SU-DHL-6 (cell line): ENCODE results near the gene FBXO38.

Experiments used
- H2AFZ ChIP-seq: fragments of 200-600 bp; sonication (generic); 2 replicates; pipeline ENCODE4 v1.6.1; 2014; ENCODE audit warnings: low read depth, mild to moderate bottlenecking, moderate library complexity, mixed read lengths, antibody characterized with exemption, low read length; ENCODE audit not compliant: severe bottlenecking
- H3F3A ChIP-seq: fragments of 200-600 bp; shearing (Covaris generic); 2 replicates; pipeline ENCODE4 v1.6.0; 2016; ENCODE audit warnings: antibody characterized with exemption, mild to moderate bottlenecking; ENCODE audit not compliant: insufficient read depth
- H3K27ac ChIP-seq: fragments of 200-600 bp; sonication (generic); 2 replicates; pipeline ENCODE4 v1.5.1; 2016; ENCODE audit warnings: low read depth, mild to moderate bottlenecking, low read length, moderate library complexity, mixed read lengths
- H3K27me3 ChIP-seq: fragments of 200-600 bp; sonication (generic), shearing (Covaris generic); 2 replicates; pipeline ENCODE4 v1.6.0; 2014; ENCODE audit warnings: mild to moderate bottlenecking, low read length
- H3K36me3 ChIP-seq: fragments of 200-600 bp; sonication (generic); 2 replicates; pipeline ENCODE4 v1.6.1; 2014; ENCODE audit warnings: mild to moderate bottlenecking, low read length, mixed read lengths
- H3K4me2 ChIP-seq: fragments of 300-600, 200-600 bp; shearing (Covaris generic), sonication (generic); 2 replicates; pipeline ENCODE4 v1.6.0; 2014; ENCODE audit warnings: low read length, low read depth, mild to moderate bottlenecking; ENCODE audit not compliant: poor library complexity, severe bottlenecking
- H3K4me3 ChIP-seq: fragments of 200-600 bp; sonication (generic); 2 replicates; pipeline ENCODE4 v1.5.1; 2014; ENCODE audit warnings: antibody characterized with exemption, low read length, mild to moderate bottlenecking, mixed read lengths; ENCODE audit not compliant: insufficient read depth, poor library complexity, severe bottlenecking
- H3K79me2 ChIP-seq: fragments of 200-600 bp; sonication (generic); 2 replicates; pipeline ENCODE4 v1.6.1; 2014; ENCODE audit warnings: mild to moderate bottlenecking, low read length, moderate library complexity; ENCODE audit not compliant: insufficient read depth
- H3K9ac ChIP-seq: fragments of 200-600 bp; sonication (generic); 2 replicates; pipeline ENCODE4 v1.7.0; 2014; ENCODE audit warnings: mild to moderate bottlenecking, low read length
- H3K9me2 ChIP-seq: fragments of 200-600 bp; sonication (generic); replicated peaks from 2 replicates; pipeline ENCODE4 v1.6.1; 2014; ENCODE audit warnings: low read length; ENCODE audit not compliant: insufficient read depth
- H3K9me3 ChIP-seq: fragments of 200-600 bp; sonication (generic); 2 replicates; pipeline ENCODE4 v1.6.1; 2014; ENCODE audit warnings: low read length, mixed read lengths; ENCODE audit not compliant: insufficient read depth
- H4K20me1 ChIP-seq: fragments of 200-600 bp; sonication (generic); 2 replicates; pipeline ENCODE4 v1.6.1; 2014; ENCODE audit warnings: low read depth, mild to moderate bottlenecking, antibody characterized with exemption, low read length, moderate library complexity, mixed read lengths
- EZH2phosphoT487 ChIP-seq: fragments of 200-600 bp; sonication (generic), shearing (Covaris generic); conservative IDR thresholded peaks from 2 replicates; pipeline ENCODE4 v1.6.1; 2018; ENCODE audit warnings: mild to moderate bottlenecking, antibody characterized with exemption, low read length, moderate library complexity, mixed read lengths
- TF ChIP-seq, protein P1 (sequence below): fragments of 200-600 bp; sonication (generic); IDR thresholded peaks from one replicate; pipeline ENCODE4 v1.5.1; 2017; ENCODE audit warnings: antibody characterized with exemption, mild to moderate bottlenecking, low read length, moderate library complexity; ENCODE audit not compliant: insufficient read depth, poor library complexity, severe bottlenecking

FBXO38 gene

DNA sequence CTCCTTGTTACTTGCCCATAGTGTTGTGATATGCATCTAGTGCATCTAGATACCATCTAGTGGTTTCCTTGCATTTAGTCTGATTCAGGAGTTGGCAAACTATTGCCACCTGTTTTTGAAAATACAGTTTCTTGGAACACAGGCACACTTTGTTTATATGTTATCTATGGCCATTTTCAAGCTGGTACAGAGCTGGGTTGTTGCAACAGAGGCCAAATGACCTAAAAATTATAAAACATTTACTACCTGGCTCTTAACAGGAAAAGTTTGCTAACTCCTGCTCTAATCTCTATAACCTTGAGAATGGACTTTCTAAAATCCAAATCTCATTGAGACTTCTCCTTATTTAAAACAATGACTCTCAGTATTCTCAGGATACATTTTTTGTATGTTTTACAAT, 19.4 kb upstream of the FBXO38 start:
- Histone ChIP-seq H3K4me2 (no peak overlapping the region), H3K9me3 (peaks cover 9% of the 10 kb centered on the region; the same call in 1 of the 2 replicates), H3K9ac (no peak overlapping the region), H3K79me2 (no peaks in the 10 kb centered on the region), H2AFZ (no peak overlapping the region), H3K36me3 (no peaks in the 10 kb centered on the region), H3K9me2 (0 out of 2 replicates have a peak, but pooled peaks cover 4% of the 10 kb centered on the region), H3K27me3 (no peaks in the 10 kb centered on the region), H4K20me1 (no peaks in the 10 kb centered on the region), H3K4me3 (no peak overlapping the region), H3K27ac (no peak overlapping the region), H3F3A (no peaks in the 10 kb centered on the region)
- TF ChIP-seq EZH2phosphoT487 = no peak
- TF ChIP-seq, protein P1, sequence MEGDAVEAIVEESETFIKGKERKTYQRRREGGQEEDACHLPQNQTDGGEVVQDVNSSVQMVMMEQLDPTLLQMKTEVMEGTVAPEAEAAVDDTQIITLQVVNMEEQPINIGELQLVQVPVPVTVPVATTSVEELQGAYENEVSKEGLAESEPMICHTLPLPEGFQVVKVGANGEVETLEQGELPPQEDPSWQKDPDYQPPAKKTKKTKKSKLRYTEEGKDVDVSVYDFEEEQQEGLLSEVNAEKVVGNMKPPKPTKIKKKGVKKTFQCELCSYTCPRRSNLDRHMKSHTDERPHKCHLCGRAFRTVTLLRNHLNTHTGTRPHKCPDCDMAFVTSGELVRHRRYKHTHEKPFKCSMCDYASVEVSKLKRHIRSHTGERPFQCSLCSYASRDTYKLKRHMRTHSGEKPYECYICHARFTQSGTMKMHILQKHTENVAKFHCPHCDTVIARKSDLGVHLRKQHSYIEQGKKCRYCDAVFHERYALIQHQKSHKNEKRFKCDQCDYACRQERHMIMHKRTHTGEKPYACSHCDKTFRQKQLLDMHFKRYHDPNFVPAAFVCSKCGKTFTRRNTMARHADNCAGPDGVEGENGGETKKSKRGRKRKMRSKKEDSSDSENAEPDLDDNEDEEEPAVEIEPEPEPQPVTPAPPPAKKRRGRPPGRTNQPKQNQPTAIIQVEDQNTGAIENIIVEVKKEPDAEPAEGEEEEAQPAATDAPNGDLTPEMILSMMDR = no peak

DNA sequence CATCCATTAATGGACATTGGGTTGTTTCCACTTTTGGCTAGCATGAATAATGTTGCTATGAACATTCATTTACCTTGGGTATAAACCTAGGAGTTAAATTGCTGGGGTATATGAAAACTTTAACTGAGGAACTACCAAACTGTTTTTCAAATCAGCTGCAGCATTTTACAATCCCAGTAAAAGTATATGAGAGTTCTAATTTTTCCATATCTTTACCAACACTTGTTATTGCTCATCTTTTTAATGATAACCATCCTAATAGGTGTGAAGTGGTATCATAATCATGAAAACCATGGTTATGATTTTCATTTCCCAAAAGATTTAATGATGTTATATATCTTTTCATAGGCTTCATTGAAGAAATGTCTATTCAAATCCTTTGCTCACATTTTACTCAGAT, 15.5 kb upstream of the FBXO38 start:
- H3K9me2 ChIP-seq = 0 out of 2 replicates have a peak, but pooled peaks cover 4% of the 10 kb centered on the region

DNA sequence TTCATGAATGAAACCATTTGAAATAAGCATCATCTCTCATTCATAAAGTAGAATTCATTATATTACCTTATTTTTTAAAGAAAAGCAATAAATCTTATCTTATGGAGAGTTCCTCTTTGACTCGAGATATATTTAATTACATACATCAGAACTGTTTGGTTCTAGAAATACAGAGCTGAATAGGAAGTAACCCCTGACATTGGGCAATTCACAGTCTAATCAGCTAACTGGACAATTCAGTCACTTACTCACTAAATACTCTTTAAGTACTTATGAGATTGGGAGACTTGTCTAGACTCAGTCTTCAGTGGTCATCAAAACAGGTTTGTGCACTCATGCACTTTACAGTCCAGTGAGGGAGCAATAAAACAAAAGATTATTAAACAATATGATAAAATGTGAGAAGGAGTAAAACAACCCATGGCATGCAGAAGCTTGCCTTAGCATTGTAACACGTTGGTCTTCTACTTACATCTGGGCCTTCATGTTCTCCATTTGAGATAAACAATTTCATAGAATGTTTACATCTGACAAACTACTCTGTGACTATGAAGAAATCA, 11.5 kb upstream of the FBXO38 start:
- no peak overlapping the region for H2AFZ ChIP-seq
- H3K9ac ChIP-seq = no peak overlapping the region
- H3K9me2 ChIP-seq = 0 out of 2 replicates have a peak, but pooled peaks cover 4% of the 10 kb centered on the region
- no peak overlapping the region for H3K4me3 ChIP-seq
- no peaks in the 10 kb centered on the region for H3K27me3 ChIP-seq
- no peaks in the 10 kb centered on the region for H3F3A ChIP-seq
- no peak overlapping the region for H3K27ac ChIP-seq
- peaks cover 9% of the 10 kb centered on the region; the same call in 1 of the 2 replicates for H3K9me3 ChIP-seq
- TF ChIP-seq EZH2phosphoT487 = no peak
- TF ChIP-seq, protein P1 = no peak
- no peaks in the 10 kb centered on the region for H3K79me2 ChIP-seq
- H3K36me3 ChIP-seq = no peaks in the 10 kb centered on the region
- no peak overlapping the region for H3K4me2 ChIP-seq
- no peaks in the 10 kb centered on the region for H4K20me1 ChIP-seq

More for the DNA sequence above, 15.5 kb upstream of the FBXO38 start:
- Histone ChIP-seq H3F3A (no peaks in the 10 kb centered on the region), H3K79me2 (no peaks in the 10 kb centered on the region), H3K27ac (no peak overlapping the region), H3K9me3 (peaks cover 9% of the 10 kb centered on the region; the same call in 1 of the 2 replicates), H3K27me3 (no peaks in the 10 kb centered on the region), H3K4me2 (no peak overlapping the region), H3K4me3 (no peak overlapping the region), H2AFZ (no peak overlapping the region), H3K9ac (no peak overlapping the region), H3K36me3 (no peaks in the 10 kb centered on the region), H4K20me1 (no peaks in the 10 kb centered on the region)
- TF ChIP-seq, protein P1 = no peak
- TF ChIP-seq EZH2phosphoT487 = no peak
